Endodermal cell (in vitro differentiated cells): Measurements from ENCODE around the gene RPA4. TPM values are rescaled to one million over a fixed set of nuclear protein-coding genes. Genes with fewer than 3 reads are reported as not detected.
"Not testable (repeated sequence)": the region's sequence is repeated elsewhere in the genome, so short reads cannot be mapped to it uniquely, and the experiment has no call there.

ENCODE experiments used
- DNase-seq: peaks from one replicate; pipeline ENCODE4 v3.0.0-alpha.2; 2017
- H3K27ac ChIP-seq: 2 replicates; pipeline ENCODE4 v1.5.1; 2013; ENCODE audit warnings: mild to moderate bottlenecking, low read depth, low read length, moderate library complexity
- H3K27me3 ChIP-seq: 2 replicates; pipeline ENCODE4 v1.6.1; 2013; ENCODE audit warnings: mild to moderate bottlenecking, low read length, moderate library complexity; ENCODE audit not compliant: insufficient read depth, control insufficient read depth, poor library complexity, severe bottlenecking
- H3K36me3 ChIP-seq: 2 replicates; pipeline ENCODE4 v1.7.0; 2013; ENCODE audit warnings: mild to moderate bottlenecking, low read length, moderate library complexity; ENCODE audit not compliant: control insufficient read depth, insufficient read depth
- H3K4me1 ChIP-seq: one replicate; pipeline ENCODE4 v1.7.0; 2013; ENCODE audit warnings: low read length; ENCODE audit not compliant: control insufficient read depth, insufficient read depth
- H3K4me3 ChIP-seq: 2 replicates; pipeline ENCODE4 v1.5.1; 2013; ENCODE audit warnings: mild to moderate bottlenecking, low read length, moderate library complexity
- H3K9ac ChIP-seq: 2 replicates; pipeline ENCODE4 v1.6.1; 2013; ENCODE audit warnings: mild to moderate bottlenecking, low read length, moderate library complexity; ENCODE audit not compliant: poor library complexity, severe bottlenecking; ENCODE audit errors: extremely low read depth
- H3K9me3 ChIP-seq: 2 replicates; pipeline ENCODE4 v1.6.1; 2013; ENCODE audit warnings: mild to moderate bottlenecking, low read length, moderate library complexity; ENCODE audit not compliant: control insufficient read depth
- H3K27ac Mint-ChIP-seq: 2 replicates; pipeline ENCODE4 v1.8.0; 2020; ENCODE audit warnings: mixed read lengths
- H3K27me3 Mint-ChIP-seq: 2 replicates; pipeline ENCODE4 v1.8.0; 2021; ENCODE audit warnings: mild to moderate bottlenecking, mixed read lengths; ENCODE audit not compliant: insufficient read depth
- H3K36me3 Mint-ChIP-seq: 2 replicates; pipeline ENCODE4 v1.8.0; 2020; ENCODE audit warnings: low read depth, mixed read lengths
- H3K4me1 Mint-ChIP-seq: 2 replicates; pipeline ENCODE4 v1.8.0; 2020; ENCODE audit warnings: mixed read lengths
- H3K4me3 Mint-ChIP-seq: 2 replicates; pipeline ENCODE4 v1.8.0; 2020; ENCODE audit warnings: mild to moderate bottlenecking, moderate library complexity, mixed read lengths
- H3K9me3 Mint-ChIP-seq: 2 replicates; pipeline ENCODE4 v1.8.0; 2020; ENCODE audit warnings: mild to moderate bottlenecking, mixed read lengths
- CTCF ChIP-seq: fragments of 200-600 bp; sonication (generic); conservative IDR thresholded peaks from 2 replicates; pipeline ENCODE4 v1.5.0; 2021; ENCODE audit warnings: antibody characterized with exemption, mild to moderate bottlenecking
- WGBS, 2 experiments: methylation state at CpG; one replicate each; pipeline versions ENCODE4 v1.1.5 to v1.1.7; 2013; ENCODE audit warnings: missing lambda C conversion rate in 2 of 2, mixed read lengths in 1 of 2; ENCODE audit not compliant: insufficient coverage in 1 of 2, insufficient read length in 1 of 2; 5-methylcytosine and 5-hydroxymethylcytosine counted together
- total RNA-seq, 2 donors: library from RNA; stranded (reverse); fragmentation: NEBNext Ultra II Directional in 1 of 2; extraction: Animal tissue kit (Norgen Biotek cat#: 25700) in 1 of 2; gene quantifications; 2 replicates in 1 of 2; 3 replicates in 1 of 2; pipeline ENCODE4 v1.2.1, GENCODE V29; 2021

The RPA4 gene
- total RNA-seq, 2 donors from 2014 or later: 0.22 to 1.8 TPM

GRCh38 chrX:96837808-96838207 is 45.9 kb upstream of the RPA4 start:
- Mint-ChIP-seq H3K4me1 (peaks cover 47% of the 10 kb centered on the region), H3K36me3 (no peaks in the 10 kb centered on the region), H3K27ac (peak overlapping the region; percentile 42), H3K9me3 (no peaks in the 10 kb centered on the region), H3K27me3 (no peaks in the 10 kb centered on the region), H3K4me3 (no peak overlapping the region)
- Histone ChIP-seq H3K4me3 (no peak overlapping the region), H3K27me3 (no peaks in the 10 kb centered on the region), H3K27ac (no peak overlapping the region), H3K9me3 (no peaks in the 10 kb centered on the region), H3K36me3 (no peaks in the 10 kb centered on the region), H3K9ac (no peak overlapping the region), H3K4me1 (peaks cover 4% of the 10 kb centered on the region)
- DNase-seq: no peak
- 95% methylated on average over 2 of the region's 3 CpGs; no CpG with 5 or more reads in 1 of the 2 experiments for WGBS, 2 experiments
- no peak for TF ChIP-seq CTCF

GRCh38 chrX:96838537-96838936 is 45.2 kb upstream of the RPA4 start:
- peaks cover 4% of the 10 kb centered on the region for H3K4me1 ChIP-seq
- Mint-ChIP-seq H3K9me3 (no peaks in the 10 kb centered on the region), H3K27me3 (no peaks in the 10 kb centered on the region), H3K4me1 (peaks cover 52% of the 10 kb centered on the region), H3K4me3 (no peak overlapping the region), H3K36me3 (no peaks in the 10 kb centered on the region), H3K27ac (no peak overlapping the region)
- no peaks in the 10 kb centered on the region for H3K9me3 ChIP-seq
- no peak for DNase-seq
- TF ChIP-seq CTCF: no peak
- H3K36me3 ChIP-seq: no peaks in the 10 kb centered on the region
- no peak overlapping the region for H3K27ac ChIP-seq
- no peaks in the 10 kb centered on the region for H3K27me3 ChIP-seq
- 90% methylated on average over 1 of the region's 1 CpG; no CpG with 5 or more reads in 1 of the 2 experiments for WGBS, 2 experiments
- H3K4me3 ChIP-seq: no peak overlapping the region
- H3K9ac ChIP-seq: no peak overlapping the region

GRCh38 chrX:96841325-96841724 is 42.4 kb upstream of the RPA4 start:
- Histone ChIP-seq H3K27me3 (no peaks in the 10 kb centered on the region), H3K27ac (no peak overlapping the region), H3K36me3 (no peaks in the 10 kb centered on the region), H3K4me1 (peaks cover 4% of the 10 kb centered on the region), H3K4me3 (no peak overlapping the region), H3K9me3 (no peaks in the 10 kb centered on the region), H3K9ac (no peak overlapping the region)
- Mint-ChIP-seq H3K27ac (peak overlapping the region; percentile 91), H3K4me1 (peaks cover 54% of the 10 kb centered on the region), H3K9me3 (no peaks in the 10 kb centered on the region), H3K36me3 (no peaks in the 10 kb centered on the region), H3K27me3 (no peaks in the 10 kb centered on the region), H3K4me3 (peak overlapping the region; percentile 16)
- no peak for DNase-seq
- WGBS, 2 experiments: 88% methylated on average over 1 of the region's 1 CpG; no CpG with 5 or more reads in 1 of the 2 experiments
- TF ChIP-seq CTCF: no peak

- not testable (repeated sequence) for H3K27ac ChIP-seq, H3K4me1 ChIP-seq, H3K9me3 ChIP-seq, H3K9me3 Mint-ChIP-seq, H3K36me3 ChIP-seq, H3K27me3 Mint-ChIP-seq, H3K27me3 ChIP-seq, H3K36me3 Mint-ChIP-seq, H3K4me3 ChIP-seq, H3K9ac ChIP-seq
- Mint-ChIP-seq H3K4me3 (peak overlapping the region; percentile 16), H3K4me1 (peaks cover 56% of the 10 kb centered on the region), H3K27ac (peak overlapping the region; percentile 91)
- peak; percentile 70 for DNase-seq
- WGBS, 2 experiments: 23 to 35% methylated on average over 2 to 3 of the region's 3 CpGs
Measured at GRCh38 chrX:96841866-96842265, 41.8 kb upstream of the RPA4 start.
